DOHH2 (cell line): ENCODE data around the gene ABHD12.

Experiments
- H3F3A ChIP-seq: fragments of 200-600 bp; sonication (generic), shearing (Covaris generic); 2 replicates; pipeline ENCODE4 v1.6.0; 2016; ENCODE audit warnings: antibody characterized with exemption, mild to moderate bottlenecking; ENCODE audit not compliant: control insufficient read depth, insufficient read depth
- H3K27ac ChIP-seq: fragments of 200-600 bp; sonication (generic); 2 replicates; pipeline ENCODE4 v1.5.1; 2014; ENCODE audit warnings: low read depth, mild to moderate bottlenecking, low read length, moderate library complexity
- H3K27me3 ChIP-seq: fragments of 200-600 bp; sonication (generic); 2 replicates; pipeline ENCODE4 v1.6.1; 2014; ENCODE audit warnings: mild to moderate bottlenecking, low read length, mixed read lengths; ENCODE audit not compliant: control insufficient read depth
- H3K36me3 ChIP-seq: fragments of 200-600 bp; sonication (generic); 2 replicates; pipeline ENCODE4 v1.6.1; 2014; ENCODE audit warnings: mild to moderate bottlenecking, low read length, moderate library complexity, mixed read lengths; ENCODE audit not compliant: control insufficient read depth
- H3K4me1 ChIP-seq: fragments of 200-600 bp; sonication (generic); 2 replicates; pipeline ENCODE4 v1.6.1; 2014; ENCODE audit warnings: mild to moderate bottlenecking, low read length, mixed read lengths; ENCODE audit not compliant: control insufficient read depth
- H3K4me2 ChIP-seq: fragments of 200-600 bp; sonication (generic); 2 replicates; pipeline ENCODE4 v1.6.0; 2014; ENCODE audit warnings: mild to moderate bottlenecking, low read length, moderate library complexity
- H3K4me3 ChIP-seq: fragments of 200-600 bp; sonication (generic); 2 replicates; pipeline ENCODE4 v1.5.1; 2014; ENCODE audit warnings: mild to moderate bottlenecking, low read length, mixed read lengths
- H3K79me2 ChIP-seq: fragments of 200-600 bp; sonication (generic); 2 replicates; pipeline ENCODE4 v1.6.1; 2014; ENCODE audit warnings: mild to moderate bottlenecking, low read length, mixed read lengths; ENCODE audit not compliant: control insufficient read depth
- H3K9me2 ChIP-seq: fragments of 200-600 bp; sonication (generic); replicated peaks from 2 replicates; pipeline ENCODE4 v1.6.1; 2014; ENCODE audit warnings: mild to moderate bottlenecking, low read length, mixed read lengths; ENCODE audit not compliant: control insufficient read depth
- H3K9me3 ChIP-seq: fragments of 200-600 bp; sonication (generic); 2 replicates; pipeline ENCODE4 v1.6.1; 2014; ENCODE audit warnings: antibody characterized with exemption, low read length, mixed read lengths; ENCODE audit not compliant: control insufficient read depth, insufficient read depth
- H4K20me1 ChIP-seq: fragments of 200-600 bp; sonication (generic); 2 replicates; pipeline ENCODE4 v1.6.0; 2014; ENCODE audit warnings: low read depth, mild to moderate bottlenecking, antibody characterized with exemption, low read length, moderate library complexity; ENCODE audit not compliant: control insufficient read depth, insufficient read depth
- CTCF ChIP-seq: fragments of 200-600 bp; sonication (generic); IDR thresholded peaks from one replicate; pipeline ENCODE4 v1.5.1; 2014; ENCODE audit warnings: antibody characterized with exemption, mild to moderate bottlenecking, low read depth, low read length; ENCODE audit not compliant: poor library complexity, severe bottlenecking
- EZH2phosphoT487 ChIP-seq: fragments of 200-600 bp; sonication (generic); IDR thresholded peaks from 2 replicates; pipeline ENCODE4 v1.6.1; 2017; ENCODE audit warnings: borderline replicate concordance, mild to moderate bottlenecking, antibody characterized with exemption, low read length, moderate library complexity, mixed read lengths

The ABHD12 gene

GRCh38 chr20:25418776-25419175, 28.1 kb upstream of the ABHD12 start:
- no peak overlapping the region for H3K4me2 ChIP-seq
- no peaks in the 10 kb centered on the region for H3K9me2 ChIP-seq
- no peak overlapping the region for H3K4me3 ChIP-seq
- H3K36me3 ChIP-seq: peaks cover 84% of the 10 kb centered on the region
- no peaks in the 10 kb centered on the region for H3K4me1 ChIP-seq
- TF ChIP-seq EZH2phosphoT487 (no peak), CTCF (no peak)
- peaks cover 7% of the 10 kb centered on the region; the same call in 1 of the 2 replicates for H3F3A ChIP-seq
- H3K79me2 ChIP-seq: peaks cover 25% of the 10 kb centered on the region
- H3K27ac ChIP-seq: no peak overlapping the region
- no peaks in the 10 kb centered on the region for H3K9me3 ChIP-seq
- H4K20me1 ChIP-seq: peaks cover 8% of the 10 kb centered on the region; the same call in 1 of the 2 replicates
- H3K27me3 ChIP-seq: no peaks in the 10 kb centered on the region

- H3K4me3 ChIP-seq: peak overlapping the region; percentile 94
- H3K4me1 ChIP-seq: peaks cover 19% of the 10 kb centered on the region
- no peak for TF ChIP-seq EZH2phosphoT487
- peaks cover 63% of the 10 kb centered on the region for H3K79me2 ChIP-seq
- H3K27me3 ChIP-seq: no peaks in the 10 kb centered on the region
- H3K4me2 ChIP-seq: peak overlapping the region; percentile 81
- no peak overlapping the region for H3K27ac ChIP-seq
- peaks cover 49% of the 10 kb centered on the region for H3K36me3 ChIP-seq
- no peaks in the 10 kb centered on the region for H3F3A ChIP-seq
- H3K9me2 ChIP-seq: no peaks in the 10 kb centered on the region
- peaks cover 5% of the 10 kb centered on the region; the same call in 1 of the 2 replicates for H4K20me1 ChIP-seq
- no peaks in the 10 kb centered on the region for H3K9me3 ChIP-seq
Observed at GRCh38 chr20:25408890-25409289, 18.3 kb upstream of the ABHD12 start.

GRCh38 chr20:25408170-25408547, 17.5 kb upstream of the ABHD12 start:
- no peaks in the 10 kb centered on the region for H3K9me2 ChIP-seq

More at GRCh38 chr20:25408170-25408547, 17.5 kb upstream of the ABHD12 start:
- no peaks in the 10 kb centered on the region for H3K27me3 ChIP-seq
- TF ChIP-seq EZH2phosphoT487 (no peak), CTCF (no peak)
- H3K4me2 ChIP-seq: peak overlapping the region; percentile 81
- H3K9me3 ChIP-seq: peaks cover 3% of the 10 kb centered on the region; the same call in 1 of the 2 replicates
- H3K79me2 ChIP-seq: peaks cover 56% of the 10 kb centered on the region
- peaks cover 42% of the 10 kb centered on the region for H3K36me3 ChIP-seq
- H3K4me3 ChIP-seq: peak overlapping the region; percentile 94
- peaks cover 5% of the 10 kb centered on the region; the same call in 1 of the 2 replicates for H4K20me1 ChIP-seq
- H3K27ac ChIP-seq: peak overlapping the region; percentile 59
- peaks cover 19% of the 10 kb centered on the region for H3K4me1 ChIP-seq
- no peaks in the 10 kb centered on the region for H3F3A ChIP-seq
